Measurements from ENCODE around the gene OR52N2.

The OR52N2 gene

GRCh38 chr11:5791165-5791564 lies 17.6 kb upstream of the OR52N2 start, which contains the start of gene OR52N1:
Gene OR52N1, minus strand, starts transcription at chr11:5791265. Its CDS starts 2,449 bp downstream, at chr11:5788816.
- ATAC-seq, result no peak
- TF ChIP-seq ZNF565 (CRISPR knock-in tag; conservative IDR thresholded peaks at IDR 0.05; ENCODE audit: low read depth) (no peak), RARB (CRISPR knock-in tag; IDR thresholded peaks at IDR 0.05) (no peak), ISL1 (CRISPR knock-in tag; IDR thresholded peaks at IDR 0.05) (no peak), ZFP30 (CRISPR knock-in tag; IDR thresholded peaks at IDR 0.05) (no peak), OSR1 (CRISPR knock-in tag; IDR thresholded peaks at IDR 0.05) (no peak), SNAI2 (CRISPR knock-in tag; IDR thresholded peaks at IDR 0.05) (no peak), TSHZ2 (CRISPR knock-in tag; IDR thresholded peaks at IDR 0.05) (no peak), ZFP3 (CRISPR knock-in tag; IDR thresholded peaks at IDR 0.05) (no peak), ESRRG (CRISPR knock-in tag; IDR thresholded peaks at IDR 0.05) (no peak), CSRNP3 (CRISPR knock-in tag; IDR thresholded peaks at IDR 0.05) (no peak), ZNF70 (CRISPR knock-in tag; IDR thresholded peaks at IDR 0.05) (no peak), GLIS3 (CRISPR knock-in tag; IDR thresholded peaks at IDR 0.05) (no peak), ZC3H10 (CRISPR knock-in tag; IDR thresholded peaks at IDR 0.05) (no peak)
- TF ChIP-seq, protein P1, sequence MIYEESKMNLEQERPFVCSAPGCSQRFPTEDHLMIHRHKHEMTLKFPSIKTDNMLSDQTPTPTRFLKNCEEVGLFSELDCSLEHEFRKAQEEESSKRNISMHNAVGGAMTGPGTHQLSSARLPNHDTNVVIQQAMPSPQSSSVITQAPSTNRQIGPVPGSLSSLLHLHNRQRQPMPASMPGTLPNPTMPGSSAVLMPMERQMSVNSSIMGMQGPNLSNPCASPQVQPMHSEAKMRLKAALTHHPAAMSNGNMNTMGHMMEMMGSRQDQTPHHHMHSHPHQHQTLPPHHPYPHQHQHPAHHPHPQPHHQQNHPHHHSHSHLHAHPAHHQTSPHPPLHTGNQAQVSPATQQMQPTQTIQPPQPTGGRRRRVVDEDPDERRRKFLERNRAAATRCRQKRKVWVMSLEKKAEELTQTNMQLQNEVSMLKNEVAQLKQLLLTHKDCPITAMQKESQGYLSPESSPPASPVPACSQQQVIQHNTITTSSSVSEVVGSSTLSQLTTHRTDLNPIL (CRISPR knock-in tag; IDR thresholded peaks at IDR 0.05; ENCODE audit: low read depth), result no peak

DNA sequence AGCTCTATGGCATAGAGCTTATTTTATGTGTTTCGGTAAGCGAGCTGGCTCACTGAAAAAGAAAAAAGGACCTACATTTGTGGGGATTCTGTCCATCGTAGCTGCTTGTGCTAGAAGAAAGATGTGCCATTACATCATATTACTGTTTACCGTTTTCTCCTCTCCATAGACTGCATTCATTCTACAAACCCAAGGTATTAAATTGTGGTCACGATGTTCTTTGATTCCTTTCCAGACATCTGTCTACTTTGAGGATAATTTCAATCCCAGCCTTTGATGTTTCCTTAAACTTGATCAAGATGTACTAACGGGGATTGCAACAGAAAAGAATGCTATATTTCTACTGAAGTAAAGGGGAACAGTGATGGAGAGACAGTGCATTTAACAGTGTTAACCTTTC lies 12.2 kb upstream of the OR52N2 start:
- no peak for TF ChIP-seq PPARA (CRISPR knock-in tag; IDR thresholded peaks at IDR 0.05; ENCODE audit: borderline replicate concordance)

DNA sequence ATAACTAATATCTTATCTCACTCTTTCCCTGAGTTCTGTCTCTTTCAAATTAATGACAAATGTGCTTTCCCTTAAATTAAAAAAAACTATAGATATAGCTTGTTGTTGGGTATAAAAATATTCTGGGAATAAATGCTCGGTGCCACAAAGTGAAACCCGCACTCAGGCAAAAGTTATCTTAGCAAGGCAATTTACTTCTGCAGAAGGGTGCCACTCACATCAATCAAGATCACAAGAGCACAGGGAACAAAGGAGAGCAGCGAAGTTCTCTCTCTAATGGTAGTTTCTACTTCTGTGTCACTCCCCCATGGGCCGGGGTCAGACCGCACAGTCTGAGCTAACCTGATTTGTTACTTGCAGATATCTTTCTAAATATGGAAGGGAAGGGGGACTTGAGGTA lies 4.7 kb upstream of the OR52N2 start:
- no peak for TF ChIP-seq ZNF8 (CRISPR knock-in tag; IDR thresholded peaks at IDR 0.05)
- no peak for TF ChIP-seq PPARA (CRISPR knock-in tag; IDR thresholded peaks at IDR 0.05; ENCODE audit: borderline replicate concordance)
- TF ChIP-seq GLIS3 (CRISPR knock-in tag; IDR thresholded peaks at IDR 0.05), result no peak
- no peak for TF ChIP-seq ZNF565 (CRISPR knock-in tag; conservative IDR thresholded peaks at IDR 0.05; ENCODE audit: low read depth)
- TF ChIP-seq TSHZ2 (CRISPR knock-in tag; IDR thresholded peaks at IDR 0.05), result no peak
- no peak for TF ChIP-seq SNAI2 (CRISPR knock-in tag; IDR thresholded peaks at IDR 0.05)
- no peak for TF ChIP-seq ZFP30 (CRISPR knock-in tag; IDR thresholded peaks at IDR 0.05)
- TF ChIP-seq TOX (CRISPR knock-in tag; IDR thresholded peaks at IDR 0.05; ENCODE audit: borderline replicate concordance), result no peak
- TF ChIP-seq BACH2 (CRISPR knock-in tag; IDR thresholded peaks at IDR 0.05; ENCODE audit: borderline replicate concordance), result no peak
- no peak for TF ChIP-seq ZC3H10 (CRISPR knock-in tag; IDR thresholded peaks at IDR 0.05)
- TF ChIP-seq ZNF70 (CRISPR knock-in tag; IDR thresholded peaks at IDR 0.05), result no peak
- TF ChIP-seq CSRNP3 (CRISPR knock-in tag; IDR thresholded peaks at IDR 0.05), result no peak
- TF ChIP-seq OSR1 (CRISPR knock-in tag; IDR thresholded peaks at IDR 0.05), result no peak
- TF ChIP-seq PATZ1 (CRISPR knock-in tag; IDR thresholded peaks at IDR 0.05; ENCODE audit: borderline replicate concordance), result no peak
- no peak for TF ChIP-seq ESRRG (CRISPR knock-in tag; IDR thresholded peaks at IDR 0.05)
- no peak for TF ChIP-seq POU6F1 (CRISPR knock-in tag; IDR thresholded peaks at IDR 0.05; ENCODE audit: borderline replicate concordance, low read depth)
- no peak for TF ChIP-seq CSDC2 (CRISPR knock-in tag; IDR thresholded peaks at IDR 0.05)
- no peak for TF ChIP-seq TCF4 (CRISPR knock-in tag; IDR thresholded peaks at IDR 0.05; ENCODE audit: borderline replicate concordance)
- TF ChIP-seq, protein P1 (CRISPR knock-in tag; IDR thresholded peaks at IDR 0.05; ENCODE audit: low read depth), result no peak
- TF ChIP-seq ISL1 (CRISPR knock-in tag; IDR thresholded peaks at IDR 0.05), result no peak
- no peak for ATAC-seq

More for the DNA sequence above, 12.2 kb upstream of the OR52N2 start:
- no peak for ATAC-seq

Data from SK-N-SH treated with all-trans-retinoic acid at 6 μM for 48 hours (cell line).